Thyroid gland (tissue), 4 donors: ENCODE results near the gene COL23A1. TPM values are rescaled to one million over a fixed set of nuclear protein-coding genes. Genes with fewer than 3 reads are reported as not detected.
"Not testable (repeated sequence)": the region's sequence is repeated elsewhere in the genome, so short reads cannot be mapped to it uniquely, and the experiment has no call there.

ENCODE experiments used
- DNase-seq, 2 donors: peaks; one replicate each; pipeline ENCODE4 v3.0.0-alpha.2; 2019
- H3K27ac ChIP-seq, 3 donors: fragments of 200-600 bp; sonication (generic); 1 replicate in 2 of 3; 2 replicates in 1 of 3; pipeline ENCODE4 v1.5.1; 2016 to 2019; ENCODE audit warnings: mild to moderate bottlenecking in 1 of 3, moderate library complexity in 1 of 3
- H3K27me3 ChIP-seq: fragments of 200-600 bp; sonication (generic); one replicate; pipeline ENCODE4 v1.5.1; 2019
- H3K36me3 ChIP-seq, 2 donors: fragments of 200-600 bp; sonication (generic); one replicate each; pipeline ENCODE4 v1.5.1; 2016 to 2019
- H3K4me1 ChIP-seq, 2 donors: fragments of 200-600 bp; sonication (generic); one replicate each; pipeline ENCODE4 v1.5.1; 2017 to 2019
- H3K4me3 ChIP-seq, 3 donors: fragments of 200-600 bp; sonication (generic); replicated peaks in 1 of 3; 1 replicate in 2 of 3; 2 replicates in 1 of 3; pipeline ENCODE4 v1.5.1; 2016; ENCODE audit warnings: mild to moderate bottlenecking in 1 of 3
- H3K9me3 ChIP-seq: fragments of 200-600 bp; sonication (generic); one replicate; pipeline ENCODE4 v1.5.1; 2017
- POLR2A ChIP-seq, 2 donors: fragments of 450-650 bp; IDR thresholded peaks; one replicate each; pipeline ENCODE4 v1.6.1; 2017; ENCODE audit warnings: antibody characterized with exemption in 2 of 2, mild to moderate bottlenecking in 2 of 2, moderate library complexity in 1 of 2
- WGBS, 2 donors: methylation state at CpG; one replicate each; pipeline ENCODE4 v1.1.5; 2017; 5-methylcytosine and 5-hydroxymethylcytosine counted together
- intact Hi-C: fragments of 100-400 bp; cut with DNase I; formaldehyde crosslinking; loops from one replicate; pipeline ENCODE4 v1.15.1; 2023
- total RNA-seq, 4 donors: library from RNA; depleted of rRNA; stranded (reverse); fragments of >200 nt; gene quantifications; one replicate each; pipeline ENCODE4 v1.2.3, GENCODE V29; 2016
- TF ChIP-seq, protein P1 (sequence below), 6 experiments: fragments of 200-600 bp in 3 of 6; fragments of 450-650 bp in 3 of 6; sonication (generic) in 3 of 6; IDR thresholded peaks; one replicate each; pipeline ENCODE4 v1.5.1; 2016 to 2019; ENCODE audit warnings: antibody characterized with exemption in 6 of 6, mild to moderate bottlenecking in 2 of 6, inconsistent platforms in 1 of 6, moderate library complexity in 1 of 6

The COL23A1 gene
- total RNA-seq, 4 donors from 2014 or later: 76.6 to 108 (median 95.7) TPM

DNA sequence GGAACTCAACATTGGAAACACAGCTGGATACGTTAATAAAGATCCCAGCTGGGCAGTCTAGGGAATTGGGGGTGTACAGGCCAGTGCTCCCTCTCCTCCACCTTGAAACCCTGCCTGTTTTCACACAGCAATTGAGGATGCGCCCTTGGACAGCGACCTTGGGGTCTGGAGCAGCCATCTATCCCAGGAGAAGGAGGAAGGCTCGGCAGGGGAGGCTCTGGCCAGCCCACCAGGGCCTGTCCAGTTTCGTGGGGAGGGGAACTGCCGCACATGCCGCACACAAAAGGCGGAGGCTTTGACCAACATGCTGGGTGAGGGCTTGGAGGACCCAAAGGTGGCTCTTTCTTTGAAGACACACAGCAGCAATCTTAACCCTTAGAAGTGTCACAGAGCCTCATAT lies 1.4 kb downstream of the COL23A1 start:
- peak overlapping the region in 1 of 3 donors; percentile 45 for H3K4me3 ChIP-seq
- no peaks in the 10 kb centered on the region for H3K36me3 ChIP-seq
- peaks cover 37 to 38% of the 10 kb centered on the region in 2 donors for H3K4me1 ChIP-seq
- WGBS, 2 donors: 29 to 42% methylated on average over 8 of the region's 8 CpGs
- peak overlapping the region; percentile 59 to 84 (median 74) for H3K27ac ChIP-seq
- no peaks in the 10 kb centered on the region for H3K9me3 ChIP-seq
- intact Hi-C loops: loop anchor here (2.0 kb wide), 1 partner anchor 308 kb away; no protein-coding TSS in a partner anchor
- no peak for TF ChIP-seq POLR2A (IDR thresholded peaks at IDR 0.05)
- H3K27me3 ChIP-seq: no peaks in the 10 kb centered on the region
- DNase-seq: no peak

DNA sequence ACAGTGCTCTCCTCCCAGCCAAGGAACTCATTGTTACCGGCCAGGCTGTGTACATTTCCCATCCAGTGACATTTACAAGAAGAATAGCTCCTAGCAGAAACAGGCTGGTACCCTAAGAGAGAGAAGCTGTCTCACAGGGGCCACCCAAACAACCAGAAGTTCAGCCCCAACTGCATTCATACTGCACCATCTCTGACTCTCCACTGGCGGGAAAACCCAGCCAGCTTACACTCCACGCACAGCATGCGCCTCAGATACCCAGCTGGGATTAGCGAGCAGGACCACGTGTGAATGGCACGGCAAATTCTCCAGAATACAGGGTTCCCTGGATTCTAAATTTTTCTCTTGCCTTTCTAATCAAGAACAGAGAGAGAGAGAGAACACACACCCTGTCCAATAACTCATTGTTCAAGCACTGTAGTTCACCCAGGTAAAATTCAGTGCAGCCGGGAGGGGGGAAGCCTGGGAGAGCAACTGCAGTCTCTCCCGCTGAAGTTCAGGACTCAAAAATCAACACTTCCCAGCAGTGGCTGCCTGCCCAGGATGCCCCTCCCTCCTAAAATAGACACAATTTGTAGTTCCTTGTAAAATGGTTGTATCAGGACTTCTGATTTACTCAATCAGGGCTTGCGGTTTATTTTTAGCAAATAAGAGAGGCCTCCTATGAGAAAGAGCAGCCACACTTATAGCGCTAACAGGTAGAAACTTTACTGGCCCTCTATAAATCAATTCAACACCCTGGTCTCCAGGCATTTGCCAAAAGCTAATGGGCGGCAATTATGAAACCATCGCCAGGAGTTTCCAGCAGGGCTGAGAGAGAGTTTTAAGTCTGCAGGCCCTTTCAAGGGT lies 2.2 kb downstream of the COL23A1 start:
- Histone ChIP-seq H3K27ac (peak overlapping the region; percentile 59 to 84 (median 74)), H3K4me3 (no peak overlapping the region), H3K9me3 (no peaks in the 10 kb centered on the region), H3K4me1 (peaks cover 37 to 38% of the 10 kb centered on the region in 2 donors), H3K36me3 (no peaks in the 10 kb centered on the region), H3K27me3 (no peaks in the 10 kb centered on the region)
- 45 to 47% methylated on average over 13 of the region's 13 CpGs for WGBS, 2 donors
- intact Hi-C loops: loop anchor here (2.0 kb wide), 1 partner anchor 307 kb away; no protein-coding TSS in a partner anchor
- TF ChIP-seq, protein P1, sequence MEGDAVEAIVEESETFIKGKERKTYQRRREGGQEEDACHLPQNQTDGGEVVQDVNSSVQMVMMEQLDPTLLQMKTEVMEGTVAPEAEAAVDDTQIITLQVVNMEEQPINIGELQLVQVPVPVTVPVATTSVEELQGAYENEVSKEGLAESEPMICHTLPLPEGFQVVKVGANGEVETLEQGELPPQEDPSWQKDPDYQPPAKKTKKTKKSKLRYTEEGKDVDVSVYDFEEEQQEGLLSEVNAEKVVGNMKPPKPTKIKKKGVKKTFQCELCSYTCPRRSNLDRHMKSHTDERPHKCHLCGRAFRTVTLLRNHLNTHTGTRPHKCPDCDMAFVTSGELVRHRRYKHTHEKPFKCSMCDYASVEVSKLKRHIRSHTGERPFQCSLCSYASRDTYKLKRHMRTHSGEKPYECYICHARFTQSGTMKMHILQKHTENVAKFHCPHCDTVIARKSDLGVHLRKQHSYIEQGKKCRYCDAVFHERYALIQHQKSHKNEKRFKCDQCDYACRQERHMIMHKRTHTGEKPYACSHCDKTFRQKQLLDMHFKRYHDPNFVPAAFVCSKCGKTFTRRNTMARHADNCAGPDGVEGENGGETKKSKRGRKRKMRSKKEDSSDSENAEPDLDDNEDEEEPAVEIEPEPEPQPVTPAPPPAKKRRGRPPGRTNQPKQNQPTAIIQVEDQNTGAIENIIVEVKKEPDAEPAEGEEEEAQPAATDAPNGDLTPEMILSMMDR (IDR thresholded peaks at IDR 0.05): peak in 2 of 6 experiments; percentile 11 to 22
- TF ChIP-seq POLR2A (IDR thresholded peaks at IDR 0.05): peak in 1 of 2 donors; percentile 31
- peak; percentile 83 to 86 for DNase-seq

DNA sequence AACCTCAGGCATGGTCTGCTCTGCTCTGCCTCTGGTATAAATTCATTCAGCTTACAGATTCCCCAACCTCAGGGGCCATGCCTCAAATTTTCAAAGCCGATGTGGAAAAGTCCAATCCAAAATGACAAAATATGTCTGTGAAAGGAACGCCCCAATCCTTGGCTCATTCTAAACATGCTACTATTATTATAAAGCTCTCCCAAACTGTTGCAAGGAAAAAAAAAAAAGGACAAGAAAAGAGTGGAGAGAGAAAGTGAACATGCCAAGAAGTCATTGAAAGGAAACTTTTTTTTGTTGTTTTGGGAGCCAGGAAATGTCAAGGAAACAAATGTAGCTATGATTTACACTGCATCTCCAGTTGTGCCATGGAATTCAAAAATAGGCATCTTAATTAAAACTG lies 3.8 kb downstream of the COL23A1 start:
- no peaks in the 10 kb centered on the region for H3K9me3 ChIP-seq
- 69 to 74% methylated on average over 2 of the region's 2 CpGs for WGBS, 2 donors
- peak overlapping the region in 2 of 3 donors; percentile 43 to 59 for H3K27ac ChIP-seq
- no peak overlapping the region for H3K4me3 ChIP-seq
- H3K27me3 ChIP-seq: no peaks in the 10 kb centered on the region
- DNase-seq: no peak
- H3K4me1 ChIP-seq: peaks cover 37 to 38% of the 10 kb centered on the region in 2 donors
- H3K36me3 ChIP-seq: no peaks in the 10 kb centered on the region
- no peak for TF ChIP-seq POLR2A (IDR thresholded peaks at IDR 0.05)
- TF ChIP-seq, protein P1 (IDR thresholded peaks at IDR 0.05): no peak
- intact Hi-C loops: no loop called here

DNA sequence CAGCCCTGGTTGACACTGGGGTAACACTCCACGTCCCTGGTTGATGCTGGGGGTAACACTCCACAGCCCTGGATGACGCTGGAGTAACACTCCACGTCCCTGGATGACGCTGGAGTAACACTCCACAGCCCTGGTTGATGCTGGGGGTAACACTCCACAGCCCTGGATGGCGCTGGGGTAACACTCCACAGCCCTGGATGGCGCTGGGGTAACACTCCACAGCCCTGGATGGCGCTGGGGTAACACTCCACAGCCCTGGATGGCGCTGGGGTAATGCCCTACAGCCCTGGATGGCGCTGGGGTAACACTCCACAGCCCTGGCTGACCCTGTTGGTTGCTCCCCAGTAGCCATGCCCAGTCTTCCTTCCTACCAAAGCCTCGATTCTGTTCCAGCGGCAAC lies 4.8 kb downstream of the COL23A1 start:
- intact Hi-C loops, H3K4me3 ChIP-seq, H3K9me3 ChIP-seq, H3K27me3 ChIP-seq, H3K36me3 ChIP-seq: not testable (repeated sequence)
- DNase-seq: peak in 1 of 2 donors; percentile 37
- Histone ChIP-seq H3K27ac (peak overlapping the region in 1 of 3 donors; percentile 55), H3K4me1 (peaks cover 30 to 32% of the 10 kb centered on the region in 2 donors)
- WGBS, 2 donors: 72 to 85% methylated on average over 10 to 11 of the region's 11 CpGs

DNA sequence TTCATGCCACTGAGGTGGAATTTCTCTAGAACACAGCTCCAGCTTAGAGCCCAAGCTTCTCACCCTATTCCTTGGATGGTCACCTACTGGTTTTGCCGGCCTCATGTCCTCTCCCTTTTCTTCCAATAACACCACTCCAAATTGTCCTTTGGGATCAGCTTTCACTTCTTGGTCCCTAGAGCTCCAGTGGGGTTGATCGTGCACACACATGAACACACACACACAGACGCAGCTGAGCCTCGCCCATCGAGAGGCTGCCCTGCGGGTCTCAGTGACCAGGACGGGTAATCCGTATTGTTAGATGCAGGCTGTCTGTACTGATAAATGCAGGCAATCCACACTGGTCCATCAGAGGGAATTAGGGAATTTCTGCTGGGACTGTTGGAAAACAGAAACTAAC lies 6.9 kb downstream of the COL23A1 start:
- peaks cover 21% of the 10 kb centered on the region in 2 donors for H3K4me1 ChIP-seq
- no peaks in the 10 kb centered on the region for H3K9me3 ChIP-seq
- no peak for DNase-seq
- H3K27ac ChIP-seq: no peak overlapping the region
- no peak overlapping the region for H3K4me3 ChIP-seq
- no peaks in the 10 kb centered on the region for H3K36me3 ChIP-seq
- intact Hi-C loops: no loop called here
- H3K27me3 ChIP-seq: no peaks in the 10 kb centered on the region
- TF ChIP-seq POLR2A (IDR thresholded peaks at IDR 0.05): no peak
- TF ChIP-seq, protein P1 (IDR thresholded peaks at IDR 0.05): no peak
- WGBS, 2 donors: 91% methylated on average over 8 of the region's 8 CpGs

DNA sequence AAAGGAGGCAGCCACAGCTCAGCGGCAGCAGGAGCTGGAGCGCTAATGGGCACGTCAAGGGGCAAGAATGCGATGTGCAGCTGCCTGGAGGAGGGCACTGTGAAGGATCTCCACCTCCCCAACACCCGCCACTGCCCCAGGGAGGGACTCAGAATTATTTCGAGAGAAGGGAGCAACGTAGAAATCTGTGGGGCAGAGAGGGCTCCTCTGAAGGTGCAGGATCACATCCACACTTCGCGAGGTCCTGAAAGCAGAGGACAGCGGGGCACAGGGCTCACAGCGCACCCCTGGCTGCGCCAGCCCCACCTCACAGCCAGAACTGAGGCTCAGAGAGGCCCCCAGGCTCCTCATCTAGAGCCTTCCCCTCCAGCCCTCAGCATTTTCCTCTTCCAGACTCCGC lies 7.9 kb downstream of the COL23A1 start:
- H3K27me3 ChIP-seq: no peaks in the 10 kb centered on the region
- no peak for DNase-seq
- H3K4me3 ChIP-seq: no peak overlapping the region
- H3K9me3 ChIP-seq: no peaks in the 10 kb centered on the region
- H3K36me3 ChIP-seq: no peaks in the 10 kb centered on the region
- intact Hi-C loops: no loop called here
- H3K27ac ChIP-seq: no peak overlapping the region
- WGBS, 2 donors: 91% methylated on average over 10 to 13 of the region's 13 CpGs
- peaks cover 13 to 14% of the 10 kb centered on the region in 2 donors for H3K4me1 ChIP-seq
- TF ChIP-seq, protein P1 (IDR thresholded peaks at IDR 0.05): no peak
- no peak for TF ChIP-seq POLR2A (IDR thresholded peaks at IDR 0.05)
